ENCODE measurements around the gene TOMM40L.

The TOMM40L gene

DNA sequence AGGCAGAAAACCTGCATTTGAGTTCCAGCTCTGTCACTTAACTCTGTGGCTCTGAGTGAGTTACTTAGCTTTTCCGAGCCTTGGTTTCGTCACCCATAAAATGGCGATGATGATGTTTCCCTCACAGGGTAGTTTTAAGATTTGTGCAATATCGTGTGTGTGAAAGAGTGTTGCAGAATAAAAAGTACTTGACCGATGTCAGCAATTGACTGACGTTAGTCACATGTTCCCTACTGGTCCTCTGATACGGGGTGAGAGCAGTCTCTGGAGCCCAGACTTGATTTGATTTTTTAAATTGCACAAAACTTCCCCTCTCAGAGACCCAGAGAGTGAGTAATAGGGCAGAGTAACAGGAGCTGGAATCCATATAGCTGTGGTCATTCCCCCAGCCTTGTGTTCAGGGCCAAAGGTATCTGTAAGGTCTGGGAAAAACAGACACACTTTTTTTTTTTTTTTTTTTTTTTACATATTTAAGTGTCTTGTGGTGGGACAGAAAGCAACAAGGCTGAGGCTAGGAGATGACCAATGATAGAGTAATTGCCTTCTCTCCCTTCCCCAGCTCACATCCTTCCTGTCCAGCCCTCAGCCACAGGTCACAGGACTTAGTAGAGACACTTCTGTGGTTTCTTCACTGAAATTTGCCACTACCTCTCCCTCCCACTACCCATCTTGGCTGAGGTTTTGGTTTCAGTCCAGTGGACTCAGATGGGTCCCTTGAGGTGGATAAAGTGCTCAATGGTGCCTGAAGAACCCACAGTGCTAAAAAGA, 8.7 kb upstream of the TOMM40L start:
- TF ChIP-seq, protein P1, sequence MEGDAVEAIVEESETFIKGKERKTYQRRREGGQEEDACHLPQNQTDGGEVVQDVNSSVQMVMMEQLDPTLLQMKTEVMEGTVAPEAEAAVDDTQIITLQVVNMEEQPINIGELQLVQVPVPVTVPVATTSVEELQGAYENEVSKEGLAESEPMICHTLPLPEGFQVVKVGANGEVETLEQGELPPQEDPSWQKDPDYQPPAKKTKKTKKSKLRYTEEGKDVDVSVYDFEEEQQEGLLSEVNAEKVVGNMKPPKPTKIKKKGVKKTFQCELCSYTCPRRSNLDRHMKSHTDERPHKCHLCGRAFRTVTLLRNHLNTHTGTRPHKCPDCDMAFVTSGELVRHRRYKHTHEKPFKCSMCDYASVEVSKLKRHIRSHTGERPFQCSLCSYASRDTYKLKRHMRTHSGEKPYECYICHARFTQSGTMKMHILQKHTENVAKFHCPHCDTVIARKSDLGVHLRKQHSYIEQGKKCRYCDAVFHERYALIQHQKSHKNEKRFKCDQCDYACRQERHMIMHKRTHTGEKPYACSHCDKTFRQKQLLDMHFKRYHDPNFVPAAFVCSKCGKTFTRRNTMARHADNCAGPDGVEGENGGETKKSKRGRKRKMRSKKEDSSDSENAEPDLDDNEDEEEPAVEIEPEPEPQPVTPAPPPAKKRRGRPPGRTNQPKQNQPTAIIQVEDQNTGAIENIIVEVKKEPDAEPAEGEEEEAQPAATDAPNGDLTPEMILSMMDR (IDR thresholded peaks at IDR 0.05; ENCODE audit: low read length, missing control alignments), result no peak
- peak; percentile 83 for DNase-seq (ENCODE audit: low read depth)
- no peak overlapping the region for H3K4me3 ChIP-seq (replicated peaks; ENCODE audit: low read depth, low read length)

DNA sequence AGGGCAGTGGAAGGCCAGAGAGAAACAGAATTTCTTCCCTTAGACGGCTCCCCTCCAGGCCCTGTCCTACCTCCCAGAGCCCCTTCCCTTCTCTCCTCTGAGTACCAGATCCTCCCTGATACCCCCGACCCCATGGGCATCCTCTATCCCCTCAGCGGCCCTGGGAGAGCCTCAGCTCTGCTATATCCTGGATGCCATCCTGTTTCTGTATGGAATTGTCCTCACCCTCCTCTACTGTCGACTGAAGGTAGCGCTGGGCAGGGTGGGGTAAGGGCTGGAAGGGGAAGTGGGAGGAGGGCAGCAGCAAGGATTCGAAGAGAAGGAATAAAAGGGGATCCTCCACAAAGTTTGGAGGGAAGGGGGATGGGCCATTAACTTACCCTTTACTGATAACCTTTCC, 8.0 kb upstream of the TOMM40L start:
- H3K4me3 ChIP-seq (replicated peaks; ENCODE audit: low read depth, low read length), result no peak overlapping the region
- no peak for DNase-seq (ENCODE audit: low read depth)
- TF ChIP-seq, protein P1 (IDR thresholded peaks at IDR 0.05; ENCODE audit: low read length, missing control alignments), result no peak

DNA sequence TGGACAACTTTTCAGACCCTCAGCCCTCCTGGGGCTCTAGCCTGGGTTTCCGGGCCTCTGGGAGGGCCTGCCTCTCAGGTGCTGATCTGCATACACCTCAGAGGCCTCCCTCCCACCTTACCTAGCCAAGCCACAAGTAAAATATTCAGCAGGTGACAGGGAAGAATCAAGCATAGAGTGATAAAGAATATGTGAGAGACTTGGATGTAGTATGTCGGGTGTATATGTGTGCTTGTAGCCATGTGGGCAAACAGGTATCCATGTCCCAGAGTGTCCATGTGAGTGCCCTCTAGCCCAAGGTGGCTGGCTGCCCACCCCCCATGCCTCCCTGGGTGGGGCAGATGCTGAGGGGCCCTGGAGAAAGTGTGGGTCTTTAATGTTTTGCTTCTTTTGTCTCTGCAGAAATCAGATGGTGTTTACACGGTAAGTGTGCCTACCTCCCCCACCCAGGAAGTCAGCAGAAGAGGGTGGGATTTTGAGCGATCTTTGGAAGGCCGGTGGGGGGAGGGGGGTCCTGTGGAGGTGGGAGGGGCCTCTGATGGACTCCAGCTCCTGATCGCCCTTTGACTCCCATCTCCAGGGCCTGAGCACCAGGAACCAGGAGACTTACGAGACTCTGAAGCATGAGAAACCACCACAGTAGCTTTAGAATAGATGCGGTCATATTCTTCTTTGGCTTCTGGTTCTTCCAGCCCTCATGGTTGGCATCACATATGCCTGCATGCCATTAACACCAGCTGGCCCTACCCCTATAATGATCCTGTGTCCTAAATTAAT, 7.4 kb upstream of the TOMM40L start:
- no peak for DNase-seq (ENCODE audit: low read depth)
- H3K4me3 ChIP-seq (replicated peaks; ENCODE audit: low read depth, low read length), result no peak overlapping the region
- TF ChIP-seq, protein P1 (IDR thresholded peaks at IDR 0.05; ENCODE audit: low read length, missing control alignments), result no peak

DNA sequence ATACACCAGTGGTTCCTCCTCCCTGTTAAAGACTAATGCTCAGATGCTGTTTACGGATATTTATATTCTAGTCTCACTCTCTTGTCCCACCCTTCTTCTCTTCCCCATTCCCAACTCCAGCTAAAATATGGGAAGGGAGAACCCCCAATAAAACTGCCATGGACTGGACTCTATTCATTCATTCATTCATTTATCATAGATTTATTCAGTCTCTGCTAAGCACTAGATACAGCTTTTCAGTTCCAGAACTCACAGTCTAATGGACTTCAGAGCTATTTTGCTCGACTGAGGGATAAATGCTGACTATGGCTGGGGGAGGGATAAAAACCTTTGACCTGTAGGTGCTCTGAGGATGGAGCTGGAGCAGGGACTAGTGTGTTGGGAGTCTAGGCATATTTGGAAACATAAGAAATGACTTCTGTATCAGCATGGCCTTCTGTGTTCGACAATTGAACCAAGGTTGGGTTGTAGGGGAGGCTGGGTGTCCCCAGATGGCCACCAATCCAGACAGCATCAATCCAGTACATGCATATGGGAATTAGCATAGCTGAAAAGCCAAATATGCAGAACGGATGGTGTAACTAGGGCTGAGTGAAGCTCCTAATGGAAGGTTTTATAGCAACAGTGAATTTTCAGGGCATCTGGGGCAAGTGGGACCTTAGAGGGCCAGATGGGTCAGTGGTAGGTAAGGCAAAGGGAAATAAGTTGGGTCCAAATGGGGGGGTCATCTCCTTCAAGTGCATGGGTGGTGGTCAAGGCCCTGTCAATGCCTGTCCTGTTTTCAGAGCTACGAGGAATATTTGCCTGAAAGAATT, 6.6 kb upstream of the TOMM40L start:
- no peak for DNase-seq (ENCODE audit: low read depth)
- TF ChIP-seq, protein P1 (IDR thresholded peaks at IDR 0.05; ENCODE audit: low read length, missing control alignments), result no peak
- no peak overlapping the region for H3K4me3 ChIP-seq (replicated peaks; ENCODE audit: low read depth, low read length)

DNA sequence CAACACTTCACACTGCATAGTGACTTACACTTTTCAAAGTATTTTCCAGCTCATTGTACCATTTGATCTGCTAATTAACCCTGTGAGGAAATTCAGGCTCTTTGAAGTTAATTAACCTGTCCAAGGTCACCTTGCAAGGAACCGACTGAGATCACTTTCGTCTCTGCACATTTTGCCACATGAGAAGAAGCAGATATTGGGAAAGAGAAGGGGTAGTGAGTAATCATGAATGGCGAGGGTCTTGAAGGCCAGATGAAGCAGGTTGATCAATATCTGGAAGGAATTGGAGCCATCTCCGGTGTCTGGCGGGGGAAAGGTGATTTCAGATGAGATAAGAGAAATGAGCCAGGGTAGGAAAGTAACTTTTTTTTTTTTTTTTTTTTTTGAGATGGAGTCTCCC, 5.9 kb upstream of the TOMM40L start:
- H3K4me3 ChIP-seq (replicated peaks; ENCODE audit: low read depth, low read length), result no peak overlapping the region
- no peak for DNase-seq (ENCODE audit: low read depth)
- TF ChIP-seq, protein P1 (IDR thresholded peaks at IDR 0.05; ENCODE audit: low read length, missing control alignments), result no peak

DNA sequence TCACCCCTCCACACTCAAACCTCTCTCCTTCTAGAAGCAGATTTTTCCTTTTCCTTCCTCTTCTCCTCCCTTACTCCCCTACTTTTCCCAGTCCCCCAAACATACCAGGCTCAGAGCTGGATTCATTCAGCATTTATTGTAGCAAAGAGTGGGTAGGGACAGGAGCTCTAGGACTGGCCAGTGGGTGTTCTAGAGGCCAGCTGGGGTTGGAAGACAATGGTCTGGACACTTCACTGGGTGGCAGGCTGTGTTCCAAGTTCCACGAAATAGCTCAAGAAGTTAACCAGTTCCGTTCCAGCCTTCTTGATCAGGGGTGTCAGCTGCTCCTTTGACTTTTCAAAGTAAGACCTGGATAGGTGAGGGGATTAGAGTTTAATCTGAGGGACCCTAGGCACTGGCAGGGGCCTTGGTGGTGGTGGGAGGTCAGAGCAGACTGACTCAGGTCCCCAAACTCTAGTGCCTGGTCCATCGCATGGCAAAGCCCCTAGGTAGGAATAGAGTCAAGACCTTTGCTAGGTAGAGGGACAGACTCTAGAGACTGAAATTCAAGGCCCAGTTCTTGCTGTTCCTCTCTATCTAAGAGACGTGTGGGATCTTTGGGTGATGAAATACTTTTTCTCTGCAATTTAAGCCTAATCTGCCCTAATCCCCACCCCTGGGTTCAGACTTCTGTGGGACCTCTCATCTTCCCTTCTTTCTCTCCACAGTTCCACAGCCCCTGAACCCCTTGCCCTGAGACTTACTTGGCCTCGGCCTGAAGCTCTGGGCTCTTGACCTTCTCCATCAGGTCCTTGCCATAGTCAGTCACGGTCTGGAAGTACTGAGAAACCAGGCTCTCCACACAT, 3.5 kb upstream of the TOMM40L start:
- no peak for DNase-seq (ENCODE audit: low read depth)
- H3K4me3 ChIP-seq (replicated peaks; ENCODE audit: low read depth, low read length), result no peak overlapping the region
- TF ChIP-seq, protein P1 (IDR thresholded peaks at IDR 0.05; ENCODE audit: low read length, missing control alignments), result no peak
